Measurements from ENCODE around the gene GFOD1. TPM values are rescaled to one million over a fixed set of nuclear protein-coding genes. Genes with fewer than 3 reads are reported as not detected.

The GFOD1 gene
- polyA plus RNA-seq, 1 donor from 2014 or later = 7.0 TPM

DNA sequence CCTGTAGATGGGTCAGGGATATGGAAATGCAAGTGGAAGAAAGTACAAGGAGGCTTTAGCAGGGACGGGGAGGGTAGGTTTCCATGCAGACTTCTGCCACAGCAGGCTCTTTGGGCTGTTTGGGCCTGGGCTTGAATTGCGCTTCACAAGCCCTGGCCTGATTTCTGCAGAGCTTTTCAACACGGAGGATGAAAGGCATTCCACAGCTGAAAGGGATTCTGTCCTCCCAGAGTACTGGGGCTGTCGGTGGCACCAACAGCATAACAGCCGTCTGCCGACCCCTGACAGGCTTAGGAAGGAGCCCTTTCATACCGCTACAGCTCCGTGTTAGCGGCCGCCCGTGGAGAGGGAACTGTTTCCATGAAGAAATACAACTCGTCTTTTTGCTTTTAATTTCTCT is 136.1 kb downstream of the GFOD1 start:
- H3F3A ChIP-seq (ENCODE audit: insufficient read depth, low read length, poor library complexity, severe bottlenecking) = no peaks in the 10 kb centered on the region
- H4K20me1 ChIP-seq (ENCODE audit: insufficient read depth) = no peaks in the 10 kb centered on the region
- H3K4me2 ChIP-seq (ENCODE audit: low read length) = no peak overlapping the region
- H3K36me3 ChIP-seq (ENCODE audit: insufficient read depth, low read length) = no peaks in the 10 kb centered on the region
- H3K27me3 ChIP-seq (ENCODE audit: insufficient read depth, low read depth, low read length) = no peaks in the 10 kb centered on the region
- H3K27ac ChIP-seq (ENCODE audit: low read length) = no peak overlapping the region
- H3K9me2 ChIP-seq (ENCODE audit: insufficient read depth, low read length) = no peaks in the 10 kb centered on the region
- no peaks in the 10 kb centered on the region for H3K9me3 ChIP-seq (ENCODE audit: low read length)
- no peak overlapping the region for H3K9ac ChIP-seq (ENCODE audit: low read length)
- no peak overlapping the region for H2AFZ ChIP-seq (ENCODE audit: low read depth, low read length)
- H3K79me2 ChIP-seq (replicated peaks; ENCODE audit: insufficient read depth, low read length) = no peaks in the 10 kb centered on the region
- TF ChIP-seq EP300 (conservative IDR thresholded peaks at IDR 0.05; ENCODE audit: poor library complexity, severe bottlenecking) (no peak), MXI1 (conservative IDR thresholded peaks at IDR 0.05; ENCODE audit: poor library complexity, severe bottlenecking) (no peak), POLR2AphosphoS5 (IDR thresholded peaks at IDR 0.05) (no peak), EZH2 (IDR thresholded peaks at IDR 0.05; ENCODE audit: borderline replicate concordance, insufficient read depth, low read length, poor library complexity, severe bottlenecking) (no peak), REST (IDR thresholded peaks at IDR 0.05; ENCODE audit: borderline replicate concordance) (no peak), SMC3 (conservative IDR thresholded peaks at IDR 0.05; ENCODE audit: poor library complexity) (no peak), RAD21 (conservative IDR thresholded peaks at IDR 0.05) (no peak), TAF1 (IDR thresholded peaks at IDR 0.05; ENCODE audit: low read depth) (no peak)
- TF ChIP-seq, protein P1, sequence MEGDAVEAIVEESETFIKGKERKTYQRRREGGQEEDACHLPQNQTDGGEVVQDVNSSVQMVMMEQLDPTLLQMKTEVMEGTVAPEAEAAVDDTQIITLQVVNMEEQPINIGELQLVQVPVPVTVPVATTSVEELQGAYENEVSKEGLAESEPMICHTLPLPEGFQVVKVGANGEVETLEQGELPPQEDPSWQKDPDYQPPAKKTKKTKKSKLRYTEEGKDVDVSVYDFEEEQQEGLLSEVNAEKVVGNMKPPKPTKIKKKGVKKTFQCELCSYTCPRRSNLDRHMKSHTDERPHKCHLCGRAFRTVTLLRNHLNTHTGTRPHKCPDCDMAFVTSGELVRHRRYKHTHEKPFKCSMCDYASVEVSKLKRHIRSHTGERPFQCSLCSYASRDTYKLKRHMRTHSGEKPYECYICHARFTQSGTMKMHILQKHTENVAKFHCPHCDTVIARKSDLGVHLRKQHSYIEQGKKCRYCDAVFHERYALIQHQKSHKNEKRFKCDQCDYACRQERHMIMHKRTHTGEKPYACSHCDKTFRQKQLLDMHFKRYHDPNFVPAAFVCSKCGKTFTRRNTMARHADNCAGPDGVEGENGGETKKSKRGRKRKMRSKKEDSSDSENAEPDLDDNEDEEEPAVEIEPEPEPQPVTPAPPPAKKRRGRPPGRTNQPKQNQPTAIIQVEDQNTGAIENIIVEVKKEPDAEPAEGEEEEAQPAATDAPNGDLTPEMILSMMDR (IDR thresholded peaks at IDR 0.05; ENCODE audit: poor library complexity, severe bottlenecking) = no peak
- no peak overlapping the region for H3K4me3 ChIP-seq (ENCODE audit: low read length)

DNA sequence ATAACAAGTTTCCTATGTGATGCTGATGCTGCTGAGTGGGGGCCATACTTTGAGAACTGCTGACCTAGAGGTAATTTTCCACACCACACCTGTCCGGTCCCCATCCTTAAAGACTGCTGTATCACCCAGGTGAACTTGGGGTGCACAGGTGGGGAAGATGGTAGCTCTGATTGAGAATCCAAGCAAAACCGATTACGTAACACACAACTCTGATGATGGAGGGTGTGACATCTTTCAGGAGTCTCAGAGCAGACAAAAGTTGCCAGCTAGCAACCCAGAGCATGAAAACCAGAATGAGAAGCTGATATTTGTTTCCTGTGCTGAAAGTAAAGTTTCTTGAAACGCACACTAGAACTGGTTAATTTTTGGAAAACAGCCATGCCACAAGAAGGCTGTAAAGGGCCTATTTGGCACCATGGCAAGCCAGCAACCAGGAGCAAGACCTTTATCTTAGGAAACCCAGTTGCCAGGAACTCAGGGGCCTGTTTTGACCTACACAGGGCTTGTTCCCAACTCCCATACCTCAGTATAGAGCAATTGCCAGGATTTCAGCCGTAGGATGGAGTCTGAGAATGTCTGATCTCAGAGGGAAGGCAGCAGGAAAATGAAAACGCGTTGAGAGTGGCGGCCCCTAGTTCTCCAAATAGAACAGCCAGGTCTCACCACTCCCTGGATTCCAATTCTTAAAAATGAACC is 137.4 kb downstream of the GFOD1 start:
- Histone ChIP-seq H3K79me2 (replicated peaks; ENCODE audit: insufficient read depth, low read length) (no peaks in the 10 kb centered on the region), H3K36me3 (ENCODE audit: insufficient read depth, low read length) (no peaks in the 10 kb centered on the region), H3K4me3 (ENCODE audit: low read length) (no peak overlapping the region), H3K4me2 (ENCODE audit: low read length) (no peak overlapping the region), H3F3A (ENCODE audit: insufficient read depth, low read length, poor library complexity, severe bottlenecking) (no peaks in the 10 kb centered on the region), H2AFZ (ENCODE audit: low read depth, low read length) (no peak overlapping the region), H3K9ac (ENCODE audit: low read length) (no peak overlapping the region), H3K27me3 (ENCODE audit: insufficient read depth, low read depth, low read length) (no peaks in the 10 kb centered on the region), H4K20me1 (ENCODE audit: insufficient read depth) (no peaks in the 10 kb centered on the region), H3K9me2 (ENCODE audit: insufficient read depth, low read length) (no peaks in the 10 kb centered on the region), H3K9me3 (ENCODE audit: low read length) (no peaks in the 10 kb centered on the region), H3K27ac (ENCODE audit: low read length) (no peak overlapping the region)
- TF ChIP-seq REST (IDR thresholded peaks at IDR 0.05; ENCODE audit: borderline replicate concordance) = no peak
- TF ChIP-seq EZH2 (IDR thresholded peaks at IDR 0.05; ENCODE audit: borderline replicate concordance, insufficient read depth, low read length, poor library complexity, severe bottlenecking) = no peak
- no peak for TF ChIP-seq POLR2AphosphoS5 (IDR thresholded peaks at IDR 0.05)
- no peak for TF ChIP-seq EP300 (conservative IDR thresholded peaks at IDR 0.05; ENCODE audit: poor library complexity, severe bottlenecking)
- no peak for TF ChIP-seq SMC3 (conservative IDR thresholded peaks at IDR 0.05; ENCODE audit: poor library complexity)
- TF ChIP-seq, protein P1 (IDR thresholded peaks at IDR 0.05; ENCODE audit: poor library complexity, severe bottlenecking) = no peak
- TF ChIP-seq RAD21 (conservative IDR thresholded peaks at IDR 0.05) = no peak
- TF ChIP-seq TAF1 (IDR thresholded peaks at IDR 0.05; ENCODE audit: low read depth) = no peak
- no peak for TF ChIP-seq MXI1 (conservative IDR thresholded peaks at IDR 0.05; ENCODE audit: poor library complexity, severe bottlenecking)
